K562 (cell line): Measurements from ENCODE around the gene C16orf95.

ENCODE experiments used
- CEBPZ ChIP-seq: fragments of 150-350 bp; IDR thresholded peaks from 2 replicates; pipeline ENCODE4 v1.6.1; 2014; ENCODE audit warnings: low read depth, mild to moderate bottlenecking, low read length, borderline replicate concordance
- GATA2 ChIP-seq: sonication (generic); formaldehyde crosslinking; IDR thresholded peaks from 2 replicates; pipeline ENCODE4 v1.4.0; 2020; ENCODE audit warnings: mild to moderate bottlenecking, missing genetic modification reagents
- KLF13 ChIP-seq: fragments of 450-650 bp; IDR thresholded peaks from 2 replicates; pipeline ENCODE4 v1.6.1; 2016; ENCODE audit warnings: missing genetic modification characterization, low read depth, mild to moderate bottlenecking, missing compliant biosample characterization, moderate library complexity, borderline replicate concordance
- NRF1 ChIP-seq, 2 experiments: fragments of 450-650 bp; IDR thresholded peaks in 1 of 2; conservative IDR thresholded peaks in 1 of 2; 2 replicates each; pipeline ENCODE4 v1.6.1; 2014; ENCODE audit warnings: mild to moderate bottlenecking in 2 of 2
- SMC3 ChIP-seq: conservative IDR thresholded peaks from 2 replicates; pipeline ENCODE4 v1.6.1; 2011; ENCODE audit warnings: low read depth, low read length, improper control_type of control experiment; ENCODE audit not compliant: insufficient read depth
- TAF1 ChIP-seq: IDR thresholded peaks from 2 replicates; pipeline ENCODE4 v1.6.1; 2011; ENCODE audit warnings: mild to moderate bottlenecking, low read length, moderate library complexity; ENCODE audit not compliant: insufficient read depth, control insufficient read depth, severe bottlenecking; ENCODE audit errors: extremely low read depth
- TRIM24 ChIP-seq, 2 experiments: fragments of 450-650 bp; IDR thresholded peaks; 2 replicates each; pipeline ENCODE4 v1.6.1; 2016
- USF1 ChIP-seq: sonication (generic); formaldehyde crosslinking; IDR thresholded peaks from 2 replicates; pipeline ENCODE4 v1.9.0; 2022; ENCODE audit warnings: mild to moderate bottlenecking, missing genetic modification reagents
- ZFP1 ChIP-seq: fragments of 450-650 bp; formaldehyde crosslinking; IDR thresholded peaks from 2 replicates; pipeline ENCODE4 v1.4.0; 2020; ENCODE audit warnings: mild to moderate bottlenecking, mixed read lengths
- TF ChIP-seq, protein P1 (sequence below), 3 experiments: IDR thresholded peaks in 2 of 3; conservative IDR thresholded peaks in 1 of 3; 2 replicates each; pipeline ENCODE4 v1.5.1; 2011 to 2012; ENCODE audit warnings: low read length in 3 of 3, mild to moderate bottlenecking in 3 of 3, control low read depth in 2 of 3, improper control_type of control experiment in 1 of 3, inconsistent platforms in 1 of 3, low read depth in 1 of 3, mixed read lengths in 1 of 3, moderate library complexity in 1 of 3; ENCODE audit not compliant: insufficient read depth in 2 of 3
- TF ChIP-seq, protein P2 (sequence below): sonication (generic); formaldehyde crosslinking; IDR thresholded peaks from 2 replicates; pipeline ENCODE4 v1.9.0; 2022; ENCODE audit warnings: mild to moderate bottlenecking, missing genetic modification reagents

- no peak for TF ChIP-seq ZFP1
- no peak for TF ChIP-seq NRF1 (conservative IDR thresholded peaks at IDR 0.05 in 1 of 2, IDR thresholded peaks at IDR 0.05 in 1 of 2)
- TF ChIP-seq USF1 = no peak
- no peak for TF ChIP-seq GATA2
- no peak for TF ChIP-seq KLF13 (tag)
- no peak for TF ChIP-seq TRIM24 (IDR thresholded peaks at IDR 0.05)
- no peak for TF ChIP-seq TAF1
- TF ChIP-seq, protein P1, sequence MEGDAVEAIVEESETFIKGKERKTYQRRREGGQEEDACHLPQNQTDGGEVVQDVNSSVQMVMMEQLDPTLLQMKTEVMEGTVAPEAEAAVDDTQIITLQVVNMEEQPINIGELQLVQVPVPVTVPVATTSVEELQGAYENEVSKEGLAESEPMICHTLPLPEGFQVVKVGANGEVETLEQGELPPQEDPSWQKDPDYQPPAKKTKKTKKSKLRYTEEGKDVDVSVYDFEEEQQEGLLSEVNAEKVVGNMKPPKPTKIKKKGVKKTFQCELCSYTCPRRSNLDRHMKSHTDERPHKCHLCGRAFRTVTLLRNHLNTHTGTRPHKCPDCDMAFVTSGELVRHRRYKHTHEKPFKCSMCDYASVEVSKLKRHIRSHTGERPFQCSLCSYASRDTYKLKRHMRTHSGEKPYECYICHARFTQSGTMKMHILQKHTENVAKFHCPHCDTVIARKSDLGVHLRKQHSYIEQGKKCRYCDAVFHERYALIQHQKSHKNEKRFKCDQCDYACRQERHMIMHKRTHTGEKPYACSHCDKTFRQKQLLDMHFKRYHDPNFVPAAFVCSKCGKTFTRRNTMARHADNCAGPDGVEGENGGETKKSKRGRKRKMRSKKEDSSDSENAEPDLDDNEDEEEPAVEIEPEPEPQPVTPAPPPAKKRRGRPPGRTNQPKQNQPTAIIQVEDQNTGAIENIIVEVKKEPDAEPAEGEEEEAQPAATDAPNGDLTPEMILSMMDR (IDR thresholded peaks at IDR 0.05 in 2 of 3, conservative IDR thresholded peaks at IDR 0.05 in 1 of 3; ENCODE audit: insufficient read depth in 2 of 3, low read depth in 1 of 3, low read length in 3 of 3) = no peak
- TF ChIP-seq, protein P2, sequence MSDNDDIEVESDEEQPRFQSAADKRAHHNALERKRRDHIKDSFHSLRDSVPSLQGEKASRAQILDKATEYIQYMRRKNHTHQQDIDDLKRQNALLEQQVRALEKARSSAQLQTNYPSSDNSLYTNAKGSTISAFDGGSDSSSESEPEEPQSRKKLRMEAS (CRISPR knock-in tag) = no peak
- no peak for TF ChIP-seq CEBPZ
- TF ChIP-seq SMC3 = no peak
Measured at GRCh38 chr16:87271256-87271655, 45.9 kb downstream of the C16orf95 start.
